Mesenchymal stem cell (in vitro differentiated cells and primary cell): ENCODE measurements around the gene NOL4L.

Experiments used
- DNase-seq: peaks from one replicate; pipeline ENCODE4 v3.0.0-alpha.2; 2013
- H2AFZ ChIP-seq: one replicate; pipeline ENCODE4 v1.6.1; 2013; ENCODE audit warnings: low read depth, mild to moderate bottlenecking, control low read depth, inconsistent platforms, low read length, moderate library complexity
- H2AK5ac ChIP-seq: 2 replicates; pipeline ENCODE4 v1.6.1; 2013; ENCODE audit warnings: low read length, moderate library complexity, mild to moderate bottlenecking, inconsistent platforms; ENCODE audit not compliant: severe bottlenecking
- H2BK120ac ChIP-seq: one replicate; pipeline ENCODE4 v1.6.1; 2013; ENCODE audit warnings: low read depth, mild to moderate bottlenecking, inconsistent platforms, low read length, moderate library complexity
- H2BK12ac ChIP-seq, 2 experiments: one replicate each; pipeline ENCODE4 v1.6.1; 2013; ENCODE audit warnings: inconsistent platforms in 2 of 2, low read length in 2 of 2, mild to moderate bottlenecking in 2 of 2, moderate library complexity in 2 of 2, control low read depth in 1 of 2
- H2BK15ac ChIP-seq: one replicate; pipeline ENCODE4 v1.6.1; 2013; ENCODE audit warnings: mild to moderate bottlenecking, low read depth, inconsistent platforms; ENCODE audit not compliant: poor library complexity, severe bottlenecking
- H2BK5ac ChIP-seq: 2 replicates; pipeline ENCODE4 v1.6.1; 2013; ENCODE audit warnings: low read depth, mild to moderate bottlenecking, low read length, control low read depth, inconsistent platforms; ENCODE audit not compliant: poor library complexity, severe bottlenecking
- H3K14ac ChIP-seq, 2 experiments: one replicate each; pipeline ENCODE4 v1.6.1; 2013; ENCODE audit warnings: inconsistent platforms in 2 of 2, low read length in 2 of 2, control low read depth in 1 of 2, mild to moderate bottlenecking in 1 of 2, moderate library complexity in 1 of 2
- H3K18ac ChIP-seq, 2 experiments: one replicate each; pipeline ENCODE4 v1.6.1; 2013; ENCODE audit warnings: inconsistent platforms in 2 of 2, low read length in 2 of 2, control low read depth in 1 of 2, low read depth in 1 of 2, mild to moderate bottlenecking in 1 of 2
- H3K23ac ChIP-seq, 2 experiments: one replicate each; pipeline ENCODE4 v1.6.1; 2013; ENCODE audit warnings: inconsistent platforms in 2 of 2, low read length in 2 of 2, mild to moderate bottlenecking in 2 of 2, moderate library complexity in 2 of 2, control low read depth in 1 of 2
- H3K27ac ChIP-seq: 2 replicates; pipeline ENCODE4 v1.5.1; 2013; ENCODE audit warnings: mild to moderate bottlenecking, moderate library complexity, low read length, control low read depth, inconsistent platforms; ENCODE audit not compliant: poor library complexity, severe bottlenecking
- H3K27me3 ChIP-seq, 2 experiments: 2 replicates each; pipeline versions ENCODE4 v1.6.1 to v1.7.0; 2013; ENCODE audit warnings: low read length in 2 of 2, mild to moderate bottlenecking in 2 of 2, moderate library complexity in 2 of 2, control low read depth in 1 of 2, inconsistent platforms in 1 of 2; ENCODE audit not compliant: control insufficient read depth in 1 of 2, insufficient read depth in 1 of 2
- H3K36me3 ChIP-seq, 2 experiments: 2 replicates each; pipeline versions ENCODE4 v1.6.1 to v1.7.0; 2013; ENCODE audit warnings: low read length in 2 of 2, control low read depth in 1 of 2, inconsistent platforms in 1 of 2, low read depth in 1 of 2, mild to moderate bottlenecking in 1 of 2; ENCODE audit not compliant: insufficient read depth in 2 of 2, control insufficient read depth in 1 of 2
- H3K4ac ChIP-seq, 2 experiments: one replicate each; pipeline ENCODE4 v1.6.1; 2013; ENCODE audit warnings: inconsistent platforms in 2 of 2, low read length in 2 of 2, mild to moderate bottlenecking in 2 of 2, moderate library complexity in 2 of 2, control low read depth in 1 of 2, low read depth in 1 of 2
- H3K4me1 ChIP-seq: 2 replicates; pipeline ENCODE4 v1.6.1; 2013; ENCODE audit warnings: low read depth, low read length, control low read depth; ENCODE audit not compliant: control insufficient read depth, insufficient read depth
- H3K4me2 ChIP-seq: 2 replicates; pipeline ENCODE4 v1.6.1; 2013; ENCODE audit warnings: low read length, mild to moderate bottlenecking, inconsistent platforms; ENCODE audit not compliant: poor library complexity, severe bottlenecking
- H3K4me3 ChIP-seq, 2 experiments: 2 replicates each; pipeline versions ENCODE4 v1.5.1 to v1.7.0; 2013; ENCODE audit warnings: low read length in 2 of 2, mild to moderate bottlenecking in 2 of 2, control low read depth in 1 of 2, low read depth in 1 of 2; ENCODE audit not compliant: insufficient read depth in 1 of 2
- H3K79me1 ChIP-seq: replicated peaks from 2 replicates; pipeline ENCODE4 v1.6.1; 2013; ENCODE audit warnings: mild to moderate bottlenecking, control low read depth, low read length, inconsistent platforms; ENCODE audit not compliant: poor library complexity, severe bottlenecking
- H3K9ac ChIP-seq: 2 replicates; pipeline ENCODE4 v1.7.0; 2013; ENCODE audit warnings: mild to moderate bottlenecking, low read length, moderate library complexity
- H3K9me3 ChIP-seq: 2 replicates; pipeline ENCODE4 v1.7.0; 2013; ENCODE audit warnings: mild to moderate bottlenecking, low read length; ENCODE audit not compliant: control insufficient read depth
- H4K8ac ChIP-seq: one replicate; pipeline ENCODE4 v1.6.1; 2013; ENCODE audit warnings: inconsistent platforms, mild to moderate bottlenecking, low read length, moderate library complexity
- H4K91ac ChIP-seq: one replicate; pipeline ENCODE4 v1.6.1; 2013; ENCODE audit warnings: mild to moderate bottlenecking, low read length, inconsistent platforms
- WGBS: methylation state at CpG from one replicate; pipeline ENCODE4 v1.1.7; 2013; ENCODE audit warnings: mixed read lengths; 5-methylcytosine and 5-hydroxymethylcytosine counted together

The NOL4L gene

DNA sequence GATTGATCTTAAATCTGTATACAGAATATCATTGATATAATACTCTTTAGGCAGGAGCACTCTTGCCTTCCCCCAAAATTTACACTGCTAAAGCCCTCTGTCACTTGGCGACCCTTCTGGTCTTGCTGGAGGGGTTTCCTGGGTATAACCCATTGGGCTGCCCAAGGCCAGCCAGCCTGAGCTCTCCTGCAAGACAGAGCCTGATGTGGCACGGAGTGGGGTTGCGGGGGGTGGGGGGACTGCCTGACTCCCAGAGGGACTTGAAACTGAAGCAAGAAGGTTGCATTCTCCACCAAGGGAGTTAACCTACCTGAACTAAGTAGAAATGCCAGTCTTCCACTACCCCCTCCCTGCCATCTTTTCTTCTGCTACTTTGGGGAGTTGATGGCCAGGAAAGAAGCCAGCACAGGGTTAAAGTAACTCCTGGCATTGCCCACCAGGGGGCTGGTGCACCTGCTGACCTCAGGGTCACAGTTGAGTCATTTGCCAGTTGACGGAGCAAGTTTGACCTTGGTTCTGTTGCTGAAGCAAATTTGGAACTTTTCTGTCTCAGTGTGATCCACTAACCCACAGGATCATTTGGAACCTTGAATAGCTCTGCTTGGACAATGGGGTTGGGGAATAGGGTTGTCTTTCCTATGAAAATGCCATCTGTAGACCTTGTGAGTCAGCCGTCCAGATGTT lies 147.6 kb downstream of the NOL4L start:
- H2BK15ac ChIP-seq, result no peak overlapping the region
- no peak overlapping the region for H2BK12ac ChIP-seq
- no peak overlapping the region for H3K23ac ChIP-seq
- no peak overlapping the region for H3K4me3 ChIP-seq
- H2BK5ac ChIP-seq, result no peak overlapping the region
- no peak overlapping the region for H2AK5ac ChIP-seq
- H3K9me3 ChIP-seq, result no peaks in the 10 kb centered on the region
- no peak overlapping the region for H3K4ac ChIP-seq
- peaks cover 2% of the 10 kb centered on the region for H3K4me1 ChIP-seq
- H3K14ac ChIP-seq, result no peak overlapping the region
- H4K91ac ChIP-seq, result no peak overlapping the region
- H2AFZ ChIP-seq, result no peak overlapping the region
- WGBS, result 84% methylated on average over 5 of the region's 5 CpGs
- DNase-seq, result no peak
- no peak overlapping the region for H3K18ac ChIP-seq
- no peak overlapping the region for H4K8ac ChIP-seq
- H2BK120ac ChIP-seq, result no peak overlapping the region
- H3K9ac ChIP-seq, result no peak overlapping the region
- no peaks in the 10 kb centered on the region for H3K27me3 ChIP-seq
- peaks cover 78 to 88% of the 10 kb centered on the region in 2 experiments for H3K36me3 ChIP-seq
- H3K79me1 ChIP-seq, result peaks cover 71% of the 10 kb centered on the region
- no peak overlapping the region for H3K27ac ChIP-seq
- H3K4me2 ChIP-seq, result no peak overlapping the region

DNA sequence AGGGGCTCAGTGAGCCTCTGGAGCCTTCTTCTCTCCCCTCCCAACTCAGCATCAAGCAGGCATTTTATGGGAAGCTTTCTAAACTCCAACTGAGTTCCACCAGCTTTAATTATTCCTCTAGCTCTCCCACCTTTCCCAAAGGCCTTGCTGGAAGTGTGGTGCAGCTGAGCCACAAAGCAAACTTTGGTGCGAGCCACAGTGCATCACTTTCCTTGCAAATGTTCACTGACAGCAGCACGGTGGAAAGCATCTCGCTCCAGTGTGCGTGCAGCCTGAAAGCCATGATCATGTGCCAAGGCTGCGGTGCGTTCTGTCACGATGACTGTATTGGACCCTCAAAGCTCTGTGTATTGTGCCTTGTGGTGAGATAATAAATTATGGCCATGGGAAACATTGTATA lies 148.2 kb downstream of the NOL4L start:
- Histone ChIP-seq H3K9me3 (no peaks in the 10 kb centered on the region), H2BK120ac (no peak overlapping the region), H4K8ac (no peak overlapping the region), H3K4me1 (peaks cover 2% of the 10 kb centered on the region), H3K79me1 (peaks cover 74% of the 10 kb centered on the region), H3K18ac (no peak overlapping the region), H2BK15ac (no peak overlapping the region), H3K27ac (no peak overlapping the region), H3K4ac (no peak overlapping the region), H3K23ac (no peak overlapping the region), H3K14ac (no peak overlapping the region), H3K4me3 (no peak overlapping the region), H2BK12ac (no peak overlapping the region), H3K27me3 (no peaks in the 10 kb centered on the region), H2AFZ (no peak overlapping the region), H2BK5ac (no peak overlapping the region), H3K36me3 (peaks cover 80 to 88% of the 10 kb centered on the region in 2 experiments), H2AK5ac (no peak overlapping the region), H3K9ac (no peak overlapping the region), H4K91ac (no peak overlapping the region), H3K4me2 (no peak overlapping the region)
- WGBS, result 96% methylated on average over 7 of the region's 7 CpGs
- no peak for DNase-seq

GRCh38 chr20:32436142-32436861 lies 148.8 kb downstream of the NOL4L start:
- Histone ChIP-seq H3K23ac (no peak overlapping the region), H2BK120ac (no peak overlapping the region), H3K79me1 (peaks cover 75% of the 10 kb centered on the region), H2BK5ac (no peak overlapping the region), H4K8ac (no peak overlapping the region), H4K91ac (no peak overlapping the region), H3K9me3 (no peaks in the 10 kb centered on the region), H3K4me3 (no peak overlapping the region), H2BK15ac (no peak overlapping the region), H3K27me3 (no peaks in the 10 kb centered on the region), H3K36me3 (peaks cover 80 to 88% of the 10 kb centered on the region in 2 experiments), H3K27ac (no peak overlapping the region), H2AFZ (no peak overlapping the region), H3K9ac (no peak overlapping the region), H3K4ac (no peak overlapping the region), H3K18ac (no peak overlapping the region), H3K4me2 (no peak overlapping the region), H3K14ac (no peak overlapping the region), H2BK12ac (no peak overlapping the region), H3K4me1 (peaks cover 4% of the 10 kb centered on the region), H2AK5ac (no peak overlapping the region)
- DNase-seq, result no peak
- 98% methylated on average over 11 of the region's 11 CpGs for WGBS

GRCh38 chr20:32435449-32436107 lies 149.6 kb downstream of the NOL4L start:
- no peak overlapping the region for H3K27ac ChIP-seq
- H3K14ac ChIP-seq, result no peak overlapping the region
- H2BK12ac ChIP-seq, result no peak overlapping the region
- H3K23ac ChIP-seq, result no peak overlapping the region
- no peak overlapping the region for H4K8ac ChIP-seq
- H3K9me3 ChIP-seq, result no peaks in the 10 kb centered on the region
- H3K9ac ChIP-seq, result no peak overlapping the region
- H3K4me2 ChIP-seq, result no peak overlapping the region
- WGBS, result 99% methylated on average over 12 of the region's 12 CpGs
- no peak overlapping the region for H3K4me3 ChIP-seq
- peaks cover 79 to 89% of the 10 kb centered on the region in 2 experiments for H3K36me3 ChIP-seq
- H3K18ac ChIP-seq, result no peak overlapping the region
- H3K27me3 ChIP-seq, result no peaks in the 10 kb centered on the region
- no peak for DNase-seq
- H2BK5ac ChIP-seq, result no peak overlapping the region
- peaks cover 4% of the 10 kb centered on the region for H3K4me1 ChIP-seq
- no peak overlapping the region for H2BK120ac ChIP-seq
- H2AK5ac ChIP-seq, result no peak overlapping the region
- H3K79me1 ChIP-seq, result peaks cover 78% of the 10 kb centered on the region
- H2BK15ac ChIP-seq, result no peak overlapping the region
- no peak overlapping the region for H3K4ac ChIP-seq
- no peak overlapping the region for H2AFZ ChIP-seq
- H4K91ac ChIP-seq, result no peak overlapping the region
